ENCODE measurements around the gene TTC9C. TPM values are rescaled to one million over a fixed set of nuclear protein-coding genes. Genes with fewer than 3 reads are reported as not detected.

The TTC9C gene
- total and polyA plus RNA-seq, 2 donors from 2014 or later: 24.8 to 39.2 TPM

DNA sequence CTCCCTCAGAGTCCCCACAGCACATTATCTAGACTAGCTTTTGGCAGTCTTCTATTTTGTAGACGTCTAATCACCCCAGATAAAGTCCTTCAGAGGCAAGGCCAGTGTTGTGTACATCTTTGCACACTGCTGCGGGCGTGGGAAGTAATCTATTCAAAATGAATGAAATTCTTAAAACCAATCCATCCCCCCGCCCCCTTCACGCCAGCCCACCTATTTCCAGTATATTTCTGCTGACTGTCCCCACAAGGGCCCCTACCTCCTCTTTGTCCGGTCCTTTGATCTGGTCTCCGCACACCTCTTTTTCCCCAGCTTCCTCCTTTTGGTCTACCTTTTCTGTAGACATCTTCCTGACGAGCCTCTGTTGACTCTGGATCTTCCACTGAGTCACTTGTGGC is 21.4 kb upstream of the TTC9C start:
- peaks cover 0 to 30% (median 29%) of the 10 kb centered on the region in 3 donors for H3K4me1 ChIP-seq (ENCODE audit: control insufficient read depth in 2 of 3, insufficient read depth in 2 of 3, low read depth in 1 of 3, low read length in 3 of 3)
- FAIRE-seq (no peak), DNase-seq (peak in 1 of 5 donors; percentile 68)
- no peaks in the 10 kb centered on the region for H3K9me3 ChIP-seq (ENCODE audit: control insufficient read depth in 2 of 3, insufficient read depth in 1 of 3, low read length in 3 of 3)
- no peaks in the 10 kb centered on the region for H3K27me3 ChIP-seq (ENCODE audit: control insufficient read depth, insufficient read depth, low read length)
- TF ChIP-seq, protein P1, sequence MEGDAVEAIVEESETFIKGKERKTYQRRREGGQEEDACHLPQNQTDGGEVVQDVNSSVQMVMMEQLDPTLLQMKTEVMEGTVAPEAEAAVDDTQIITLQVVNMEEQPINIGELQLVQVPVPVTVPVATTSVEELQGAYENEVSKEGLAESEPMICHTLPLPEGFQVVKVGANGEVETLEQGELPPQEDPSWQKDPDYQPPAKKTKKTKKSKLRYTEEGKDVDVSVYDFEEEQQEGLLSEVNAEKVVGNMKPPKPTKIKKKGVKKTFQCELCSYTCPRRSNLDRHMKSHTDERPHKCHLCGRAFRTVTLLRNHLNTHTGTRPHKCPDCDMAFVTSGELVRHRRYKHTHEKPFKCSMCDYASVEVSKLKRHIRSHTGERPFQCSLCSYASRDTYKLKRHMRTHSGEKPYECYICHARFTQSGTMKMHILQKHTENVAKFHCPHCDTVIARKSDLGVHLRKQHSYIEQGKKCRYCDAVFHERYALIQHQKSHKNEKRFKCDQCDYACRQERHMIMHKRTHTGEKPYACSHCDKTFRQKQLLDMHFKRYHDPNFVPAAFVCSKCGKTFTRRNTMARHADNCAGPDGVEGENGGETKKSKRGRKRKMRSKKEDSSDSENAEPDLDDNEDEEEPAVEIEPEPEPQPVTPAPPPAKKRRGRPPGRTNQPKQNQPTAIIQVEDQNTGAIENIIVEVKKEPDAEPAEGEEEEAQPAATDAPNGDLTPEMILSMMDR (IDR thresholded peaks at IDR 0.05; ENCODE audit: borderline replicate concordance, extremely low read depth, insufficient read depth): no peak
- peak overlapping the region in 2 of 3 donors; percentile 79 to 89 for H3K9ac ChIP-seq (ENCODE audit: low read length in 3 of 3)
- H3K27ac ChIP-seq (ENCODE audit: low read depth in 2 of 2, low read length in 2 of 2): peak overlapping the region; percentile 93 to 94
- H3K36me3 ChIP-seq (ENCODE audit: control insufficient read depth in 2 of 3, insufficient read depth in 3 of 3, low read length in 3 of 3): peaks cover 0 to 11% (median 2%) of the 10 kb centered on the region in 3 donors
- peak overlapping the region; percentile 50 to 83 (median 67) for H3K4me3 ChIP-seq (ENCODE audit: low read length in 3 of 3)
- intact Hi-C loops (cut with DNase I): no loop called here

DNA sequence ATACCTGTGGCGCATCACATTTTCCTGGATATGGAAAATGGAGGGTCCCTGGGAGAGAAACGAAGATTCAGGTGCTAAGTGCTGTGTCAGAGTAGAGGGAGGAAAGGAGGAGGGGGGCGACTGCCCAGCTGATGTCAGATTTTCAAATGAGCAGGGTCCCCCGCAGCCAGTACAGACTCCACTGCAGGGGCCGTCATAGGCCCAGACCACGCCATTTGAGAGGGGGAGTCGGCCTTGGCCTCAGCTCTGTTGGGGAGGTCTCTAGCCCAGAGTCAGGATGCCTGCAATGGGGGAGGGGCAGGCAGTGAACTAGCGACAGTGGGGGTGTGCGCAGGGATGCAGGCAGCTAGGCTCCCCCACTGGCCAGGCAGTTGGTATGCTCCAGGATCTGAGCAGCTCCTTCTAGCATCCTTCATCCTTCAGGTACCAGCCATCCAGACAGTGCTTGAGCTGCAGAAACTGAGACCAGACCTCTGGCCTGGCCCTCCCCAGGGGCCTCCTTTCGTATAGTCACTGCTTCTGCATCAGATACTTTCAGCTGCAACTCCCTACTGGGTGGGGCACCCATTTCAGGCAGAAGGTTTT is 20.9 kb upstream of the TTC9C start, which contains the start of the genes BSCL2 and GNG3:
Gene BSCL2, minus strand, starts transcription at position 148 of the 585 bp plus-strand sequence. CDS start 229 bp downstream, outside the sequence.
Gene GNG3, plus strand, starts transcription at position 400 of the 585 bp plus-strand sequence. CDS start 620 bp downstream, outside the sequence.
- H3K9me3 ChIP-seq (ENCODE audit: control insufficient read depth in 2 of 3, insufficient read depth in 1 of 3, low read length in 3 of 3): no peaks in the 10 kb centered on the region
- TF ChIP-seq, protein P1 (IDR thresholded peaks at IDR 0.05; ENCODE audit: borderline replicate concordance, extremely low read depth, insufficient read depth): no peak
- FAIRE-seq: no peak
- no peaks in the 10 kb centered on the region for H3K27me3 ChIP-seq (ENCODE audit: control insufficient read depth, insufficient read depth, low read length)
- H3K4me3 ChIP-seq (ENCODE audit: low read length in 3 of 3): peak within 1 kb of the TSS; percentile 87 to 91 (median 88)
- H3K36me3 ChIP-seq (ENCODE audit: control insufficient read depth in 2 of 3, insufficient read depth in 3 of 3, low read length in 3 of 3): peaks cover 0 to 9% (median 2%) of the 10 kb centered on the region in 3 donors
- peak within 1 kb of the TSS; percentile 93 to 94 for H3K27ac ChIP-seq (ENCODE audit: low read depth in 2 of 2, low read length in 2 of 2)
- H3K9ac ChIP-seq (ENCODE audit: low read length in 3 of 3): peak within 1 kb of the TSS in 2 of 3 donors; percentile 79 to 98
- H3K4me1 ChIP-seq (ENCODE audit: control insufficient read depth in 2 of 3, insufficient read depth in 2 of 3, low read depth in 1 of 3, low read length in 3 of 3): peaks cover 0 to 30% (median 29%) of the 10 kb centered on the region in 3 donors
- intact Hi-C loops (cut with DNase I): no loop called here
- peak in 4 of 5 donors; percentile 95 to 97 (median 95) for DNase-seq

DNA sequence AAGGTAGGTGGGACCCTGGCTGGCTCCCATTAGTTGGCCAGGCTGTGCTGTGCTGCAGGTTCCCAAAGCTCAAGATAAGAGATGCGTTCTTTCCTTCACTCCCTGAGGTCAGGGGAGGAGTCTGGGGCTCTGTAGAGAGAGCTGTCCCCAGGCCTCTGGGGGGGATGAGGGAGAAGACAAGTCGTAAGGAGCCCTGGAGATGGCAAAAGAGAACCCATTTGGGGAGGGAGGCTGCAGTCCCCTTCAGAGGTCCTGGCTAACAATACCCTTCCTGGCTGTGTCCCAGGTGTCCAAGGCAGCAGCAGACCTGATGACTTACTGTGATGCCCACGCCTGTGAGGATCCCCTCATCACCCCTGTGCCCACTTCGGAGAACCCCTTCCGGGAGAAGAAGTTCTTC is 19.9 kb upstream of the TTC9C start:
- DNase-seq: peak in 2 of 5 donors; percentile 8 to 66

More for the DNA sequence above, 19.9 kb upstream of the TTC9C start:
- Histone ChIP-seq H3K9ac (ENCODE audit: low read length in 3 of 3) (peak overlapping the region; percentile 51 to 98 (median 83)), H3K27ac (ENCODE audit: low read depth in 2 of 2, low read length in 2 of 2) (peak overlapping the region; percentile 32 to 89), H3K36me3 (ENCODE audit: control insufficient read depth in 2 of 3, insufficient read depth in 3 of 3, low read length in 3 of 3) (peaks cover 0 to 17% (median 2%) of the 10 kb centered on the region in 3 donors), H3K9me3 (ENCODE audit: control insufficient read depth in 2 of 3, insufficient read depth in 1 of 3, low read length in 3 of 3) (no peaks in the 10 kb centered on the region), H3K4me3 (ENCODE audit: low read length in 3 of 3) (peak overlapping the region; percentile 87 to 91 (median 88)), H3K4me1 (ENCODE audit: control insufficient read depth in 2 of 3, insufficient read depth in 2 of 3, low read depth in 1 of 3, low read length in 3 of 3) (peaks cover 0 to 33% (median 30%) of the 10 kb centered on the region in 3 donors), H3K27me3 (ENCODE audit: control insufficient read depth, insufficient read depth, low read length) (no peaks in the 10 kb centered on the region)
- intact Hi-C loops (cut with DNase I): no loop called here
- TF ChIP-seq, protein P1 (IDR thresholded peaks at IDR 0.05; ENCODE audit: borderline replicate concordance, extremely low read depth, insufficient read depth): no peak
- FAIRE-seq: no peak

Data from kidney (tissue), 14 donors.